ENCODE measurements around the gene BEST3. TPM values are rescaled to one million over a fixed set of nuclear protein-coding genes. Genes with fewer than 3 reads are reported as not detected.

The BEST3 gene
- total RNA-seq, 1 experiment from 2014 or later: not detected

DNA sequence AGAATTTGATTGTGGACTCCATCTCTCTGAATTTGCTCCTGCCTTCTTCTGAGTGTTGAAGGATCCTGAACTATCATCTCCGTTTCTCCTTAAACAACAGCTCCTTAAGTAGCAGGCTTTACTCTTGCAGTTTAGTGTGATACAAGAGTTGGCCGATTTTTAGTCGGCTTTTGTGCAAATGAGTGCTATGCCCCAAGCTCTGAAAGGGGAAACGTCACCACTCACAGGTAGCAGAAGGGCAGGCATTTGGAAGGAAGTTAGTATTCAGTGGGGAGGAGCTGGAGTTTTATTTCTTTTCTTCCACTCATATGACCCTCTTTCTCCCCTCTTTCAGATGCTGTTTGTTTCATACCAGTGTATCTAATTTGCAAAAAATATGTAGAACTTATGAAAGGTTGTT, 51.9 kb downstream of the BEST3 start (continued):
- TF ChIP-seq, protein P1, sequence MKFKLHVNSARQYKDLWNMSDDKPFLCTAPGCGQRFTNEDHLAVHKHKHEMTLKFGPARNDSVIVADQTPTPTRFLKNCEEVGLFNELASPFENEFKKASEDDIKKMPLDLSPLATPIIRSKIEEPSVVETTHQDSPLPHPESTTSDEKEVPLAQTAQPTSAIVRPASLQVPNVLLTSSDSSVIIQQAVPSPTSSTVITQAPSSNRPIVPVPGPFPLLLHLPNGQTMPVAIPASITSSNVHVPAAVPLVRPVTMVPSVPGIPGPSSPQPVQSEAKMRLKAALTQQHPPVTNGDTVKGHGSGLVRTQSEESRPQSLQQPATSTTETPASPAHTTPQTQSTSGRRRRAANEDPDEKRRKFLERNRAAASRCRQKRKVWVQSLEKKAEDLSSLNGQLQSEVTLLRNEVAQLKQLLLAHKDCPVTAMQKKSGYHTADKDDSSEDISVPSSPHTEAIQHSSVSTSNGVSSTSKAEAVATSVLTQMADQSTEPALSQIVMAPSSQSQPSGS (CRISPR knock-in tag; IDR thresholded peaks at IDR 0.05; ENCODE audit: borderline replicate concordance, low read depth): no peak
- TF ChIP-seq, protein P2, sequence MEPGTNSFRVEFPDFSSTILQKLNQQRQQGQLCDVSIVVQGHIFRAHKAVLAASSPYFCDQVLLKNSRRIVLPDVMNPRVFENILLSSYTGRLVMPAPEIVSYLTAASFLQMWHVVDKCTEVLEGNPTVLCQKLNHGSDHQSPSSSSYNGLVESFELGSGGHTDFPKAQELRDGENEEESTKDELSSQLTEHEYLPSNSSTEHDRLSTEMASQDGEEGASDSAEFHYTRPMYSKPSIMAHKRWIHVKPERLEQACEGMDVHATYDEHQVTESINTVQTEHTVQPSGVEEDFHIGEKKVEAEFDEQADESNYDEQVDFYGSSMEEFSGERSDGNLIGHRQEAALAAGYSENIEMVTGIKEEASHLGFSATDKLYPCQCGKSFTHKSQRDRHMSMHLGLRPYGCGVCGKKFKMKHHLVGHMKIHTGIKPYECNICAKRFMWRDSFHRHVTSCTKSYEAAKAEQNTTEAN (CRISPR knock-in tag; IDR thresholded peaks at IDR 0.05): no peak

DNA sequence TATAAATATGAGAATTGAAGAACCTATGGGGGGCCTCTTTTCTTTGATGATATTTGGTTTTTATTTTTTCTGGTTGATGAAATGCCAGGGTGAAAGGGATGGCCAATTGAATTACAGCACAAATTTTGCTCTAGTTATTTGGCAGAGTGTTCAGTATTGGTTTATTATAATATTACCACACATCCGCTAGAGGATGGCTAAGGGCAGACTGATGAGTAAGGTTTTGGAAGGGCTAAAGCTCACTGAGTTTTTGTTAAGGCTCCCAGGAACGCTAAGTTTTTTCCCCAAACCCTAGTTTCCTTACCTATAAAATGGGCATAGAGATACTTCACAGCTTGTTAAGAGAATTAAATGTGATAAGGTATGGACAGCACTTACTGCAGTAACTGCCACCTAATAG, 54.1 kb downstream of the BEST3 start:
- H3K27me3 Mint-ChIP-seq (ENCODE audit: low read depth): peaks cover 3% of the 10 kb centered on the region; the same call in 1 of the 2 replicates
- no peak overlapping the region for H3K4me3 Mint-ChIP-seq
- ATAC-seq (no peak), DNase-seq (ENCODE audit: low spot score) (no peak)
- H3K36me3 Mint-ChIP-seq: no peaks in the 10 kb centered on the region
- H3K27ac Mint-ChIP-seq: no peak overlapping the region
- TF ChIP-seq NR3C1 (CRISPR knock-in tag; conservative IDR thresholded peaks at IDR 0.05; ENCODE audit: low read depth) (no peak), ETV6 (CRISPR knock-in tag; IDR thresholded peaks at IDR 0.05) (no peak), CBFB (CRISPR knock-in tag; IDR thresholded peaks at IDR 0.05; ENCODE audit: low read depth) (no peak), OVOL2 (CRISPR knock-in tag; IDR thresholded peaks at IDR 0.05; ENCODE audit: borderline replicate concordance) (no peak), NFATC4 (CRISPR knock-in tag; IDR thresholded peaks at IDR 0.05) (no peak), SP1 (CRISPR knock-in tag; conservative IDR thresholded peaks at IDR 0.05) (no peak), RELA (CRISPR knock-in tag; IDR thresholded peaks at IDR 0.05; ENCODE audit: borderline replicate concordance) (no peak)
- TF ChIP-seq, protein P1 (CRISPR knock-in tag; IDR thresholded peaks at IDR 0.05; ENCODE audit: borderline replicate concordance, low read depth): no peak
- TF ChIP-seq, protein P3, sequence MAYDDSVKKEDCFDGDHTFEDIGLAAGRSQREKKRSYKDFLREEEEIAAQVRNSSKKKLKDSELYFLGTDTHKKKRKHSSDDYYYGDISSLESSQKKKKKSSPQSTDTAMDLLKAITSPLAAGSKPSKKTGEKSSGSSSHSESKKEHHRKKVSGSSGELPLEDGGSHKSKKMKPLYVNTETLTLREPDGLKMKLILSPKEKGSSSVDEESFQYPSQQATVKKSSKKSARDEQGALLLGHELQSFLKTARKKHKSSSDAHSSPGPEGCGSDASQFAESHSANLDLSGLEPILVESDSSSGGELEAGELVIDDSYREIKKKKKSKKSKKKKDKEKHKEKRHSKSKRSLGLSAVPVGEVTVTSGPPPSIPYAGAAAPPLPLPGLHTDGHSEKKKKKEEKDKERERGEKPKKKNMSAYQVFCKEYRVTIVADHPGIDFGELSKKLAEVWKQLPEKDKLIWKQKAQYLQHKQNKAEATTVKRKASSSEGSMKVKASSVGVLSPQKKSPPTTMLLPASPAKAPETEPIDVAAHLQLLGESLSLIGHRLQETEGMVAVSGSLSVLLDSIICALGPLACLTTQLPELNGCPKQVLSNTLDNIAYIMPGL (CRISPR knock-in tag; IDR thresholded peaks at IDR 0.05): no peak
- TF ChIP-seq, protein P4, sequence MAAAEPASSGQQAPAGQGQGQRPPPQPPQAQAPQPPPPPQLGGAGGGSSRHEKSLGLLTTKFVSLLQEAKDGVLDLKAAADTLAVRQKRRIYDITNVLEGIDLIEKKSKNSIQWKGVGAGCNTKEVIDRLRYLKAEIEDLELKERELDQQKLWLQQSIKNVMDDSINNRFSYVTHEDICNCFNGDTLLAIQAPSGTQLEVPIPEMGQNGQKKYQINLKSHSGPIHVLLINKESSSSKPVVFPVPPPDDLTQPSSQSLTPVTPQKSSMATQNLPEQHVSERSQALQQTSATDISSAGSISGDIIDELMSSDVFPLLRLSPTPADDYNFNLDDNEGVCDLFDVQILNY (CRISPR knock-in tag; IDR thresholded peaks at IDR 0.05): no peak
- TF ChIP-seq, protein P5, sequence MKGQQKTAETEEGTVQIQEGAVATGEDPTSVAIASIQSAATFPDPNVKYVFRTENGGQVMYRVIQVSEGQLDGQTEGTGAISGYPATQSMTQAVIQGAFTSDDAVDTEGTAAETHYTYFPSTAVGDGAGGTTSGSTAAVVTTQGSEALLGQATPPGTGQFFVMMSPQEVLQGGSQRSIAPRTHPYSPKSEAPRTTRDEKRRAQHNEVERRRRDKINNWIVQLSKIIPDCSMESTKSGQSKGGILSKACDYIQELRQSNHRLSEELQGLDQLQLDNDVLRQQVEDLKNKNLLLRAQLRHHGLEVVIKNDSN (CRISPR knock-in tag; IDR thresholded peaks at IDR 0.05): no peak
- ChIA-PET CTCF (no interaction called here), POLR2A (no interaction called here)
- no peaks in the 10 kb centered on the region for H3K9me3 Mint-ChIP-seq
- no peaks in the 10 kb centered on the region for H3K4me1 Mint-ChIP-seq

DNA sequence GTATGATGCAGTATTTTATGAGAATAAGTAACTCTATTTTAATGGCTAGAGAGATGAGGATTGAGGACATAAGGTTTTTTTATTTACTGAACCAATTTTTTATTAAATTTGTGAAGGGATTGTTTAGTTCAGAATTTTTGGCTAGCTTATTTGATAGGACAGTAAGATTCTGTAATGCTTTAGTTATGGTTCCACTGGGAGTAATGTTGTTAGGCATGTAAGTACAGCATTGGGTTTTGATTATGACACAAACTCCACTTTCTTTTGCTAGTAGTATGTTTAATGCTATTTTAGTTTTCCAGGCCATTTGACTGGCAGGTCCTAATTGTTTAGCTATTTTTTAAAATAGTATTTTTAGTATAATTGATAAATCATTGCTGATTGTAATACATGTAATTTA, 54.6 kb downstream of the BEST3 start:
- DNase-seq (ENCODE audit: low spot score) (no peak), ATAC-seq (no peak)
- Mint-ChIP-seq H3K4me3 (no peak overlapping the region), H3K4me1 (no peaks in the 10 kb centered on the region), H3K36me3 (no peaks in the 10 kb centered on the region), H3K27ac (no peak overlapping the region), H3K27me3 (ENCODE audit: low read depth) (peaks cover 3% of the 10 kb centered on the region; the same call in 1 of the 2 replicates), H3K9me3 (no peaks in the 10 kb centered on the region)
- ChIA-PET POLR2A (no interaction called here), CTCF (interaction anchor here (1.6 kb wide), 1 partner anchor 135 kb away, joined by 4 read pairs; no protein-coding TSS in a partner anchor)
- no peak for TF ChIP-seq HMGA2 (CRISPR knock-in tag; IDR thresholded peaks at IDR 0.05)
- TF ChIP-seq, protein P6, sequence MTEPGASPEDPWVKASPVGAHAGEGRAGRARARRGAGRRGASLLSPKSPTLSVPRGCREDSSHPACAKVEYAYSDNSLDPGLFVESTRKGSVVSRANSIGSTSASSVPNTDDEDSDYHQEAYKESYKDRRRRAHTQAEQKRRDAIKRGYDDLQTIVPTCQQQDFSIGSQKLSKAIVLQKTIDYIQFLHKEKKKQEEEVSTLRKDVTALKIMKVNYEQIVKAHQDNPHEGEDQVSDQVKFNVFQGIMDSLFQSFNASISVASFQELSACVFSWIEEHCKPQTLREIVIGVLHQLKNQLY (CRISPR knock-in tag; IDR thresholded peaks at IDR 0.05): no peak
- no peak for TF ChIP-seq RORB (CRISPR knock-in tag; IDR thresholded peaks at IDR 0.05)
- TF ChIP-seq, protein P7, sequence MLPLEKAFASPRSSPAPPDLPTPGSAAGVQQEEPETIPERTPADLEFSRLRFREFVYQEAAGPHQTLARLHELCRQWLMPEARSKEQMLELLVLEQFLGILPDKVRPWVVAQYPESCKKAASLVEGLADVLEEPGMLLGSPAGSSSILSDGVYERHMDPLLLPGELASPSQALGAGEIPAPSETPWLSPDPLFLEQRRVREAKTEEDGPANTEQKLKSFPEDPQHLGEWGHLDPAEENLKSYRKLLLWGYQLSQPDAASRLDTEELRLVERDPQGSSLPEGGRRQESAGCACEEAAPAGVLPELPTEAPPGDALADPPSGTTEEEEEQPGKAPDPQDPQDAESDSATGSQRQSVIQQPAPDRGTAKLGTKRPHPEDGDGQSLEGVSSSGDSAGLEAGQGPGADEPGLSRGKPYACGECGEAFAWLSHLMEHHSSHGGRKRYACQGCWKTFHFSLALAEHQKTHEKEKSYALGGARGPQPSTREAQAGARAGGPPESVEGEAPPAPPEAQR (CRISPR knock-in tag; IDR thresholded peaks at IDR 0.05): no peak
- TF ChIP-seq ZBTB21 (CRISPR knock-in tag; IDR thresholded peaks at IDR 0.05; ENCODE audit: borderline replicate concordance): no peak
- TF ChIP-seq GTF2I (CRISPR knock-in tag; conservative IDR thresholded peaks at IDR 0.05): no peak
- TF ChIP-seq, protein P2 (CRISPR knock-in tag; IDR thresholded peaks at IDR 0.05): no peak
- TF ChIP-seq ZNF317 (CRISPR knock-in tag; IDR thresholded peaks at IDR 0.05; ENCODE audit: borderline replicate concordance, low read depth): no peak
- TF ChIP-seq IRF2 (CRISPR knock-in tag; IDR thresholded peaks at IDR 0.05; ENCODE audit: borderline replicate concordance, low read depth): no peak
- TF ChIP-seq ZNF232 (CRISPR knock-in tag; IDR thresholded peaks at IDR 0.05): no peak
- TF ChIP-seq, protein P5 (CRISPR knock-in tag; IDR thresholded peaks at IDR 0.05): no peak

Measured in WTC11 (cell line).